K562 (cell line): ENCODE results near the gene DKK3.

Experiments
- CBX5 ChIP-seq: IDR thresholded peaks from 2 replicates; pipeline ENCODE4 v1.6.1; 2014; ENCODE audit warnings: low read depth, borderline replicate concordance
- CTCF ChIP-seq, 3 experiments: IDR thresholded peaks in 2 of 3; conservative IDR thresholded peaks in 1 of 3; 2 replicates each; pipeline ENCODE4 v1.5.1; 2011 to 2012; ENCODE audit warnings: low read length in 3 of 3, mild to moderate bottlenecking in 3 of 3, control low read depth in 2 of 3, improper control_type of control experiment in 1 of 3, inconsistent platforms in 1 of 3, low read depth in 1 of 3, mixed read lengths in 1 of 3, moderate library complexity in 1 of 3; ENCODE audit not compliant: insufficient read depth in 2 of 3
- HMG20A ChIP-seq: fragments of 450-650 bp; formaldehyde crosslinking; conservative IDR thresholded peaks from 2 replicates; pipeline ENCODE4 v1.4.0; 2020; ENCODE audit warnings: mild to moderate bottlenecking, mixed read lengths
- MYBL2 ChIP-seq, 2 experiments: fragments of 450-650 bp in 1 of 2; sonication (generic) in 1 of 2; formaldehyde crosslinking in 1 of 2; IDR thresholded peaks; 2 replicates each; pipeline versions ENCODE4 v1.6.1 to v1.8.1; 2017 to 2022; ENCODE audit warnings: borderline replicate concordance in 1 of 2, inconsistent platforms in 1 of 2, low read depth in 1 of 2, mild to moderate bottlenecking in 1 of 2, missing genetic modification reagents in 1 of 2, moderate library complexity in 1 of 2
- PCBP1 ChIP-seq: fragments of 200-400 bp; formaldehyde crosslinking; IDR thresholded peaks from 2 replicates; pipeline ENCODE4 v1.6.1; 2018; ENCODE audit warnings: mild to moderate bottlenecking, low read depth, low read length; ENCODE audit not compliant: poor library complexity, severe bottlenecking
- POLR3G ChIP-seq: IDR thresholded peaks from 2 replicates; pipeline ENCODE4 v1.6.1; 2011; ENCODE audit not compliant: insufficient read length, insufficient replicate concordance; ENCODE audit errors: extremely low read depth
- U2AF1 ChIP-seq: fragments of 200-400 bp; formaldehyde crosslinking; optimal IDR thresholded peaks from 2 replicates; pipeline ENCODE3; 2017; ENCODE audit warnings: mild to moderate bottlenecking, low read depth, low read length, moderate library complexity
- YY1 ChIP-seq, 3 experiments: IDR thresholded peaks; 2 replicates each; pipeline ENCODE4 v1.6.1; 2011; ENCODE audit warnings: low read length in 2 of 3, mild to moderate bottlenecking in 2 of 3, moderate library complexity in 2 of 3, borderline replicate concordance in 1 of 3, control low read depth in 1 of 3, low read depth in 1 of 3; ENCODE audit not compliant: insufficient read depth in 3 of 3, insufficient replicate concordance in 2 of 3, control insufficient read depth in 1 of 3, insufficient read length in 1 of 3; ENCODE audit errors: extremely low read depth in 1 of 3

- TF ChIP-seq POLR3G = no peak
- no peak for TF ChIP-seq CBX5
- no peak for TF ChIP-seq MYBL2 (IDR thresholded peaks at IDR 0.05; ENCODE audit: low read depth)
- no peak for TF ChIP-seq MYBL2 (CRISPR knock-in tag; IDR thresholded peaks at IDR 0.05; ENCODE audit: borderline replicate concordance)
- no peak for TF ChIP-seq CTCF (IDR thresholded peaks at IDR 0.05 in 2 of 3, conservative IDR thresholded peaks at IDR 0.05 in 1 of 3; ENCODE audit: insufficient read depth in 2 of 3, low read depth in 1 of 3, low read length in 3 of 3)
- TF ChIP-seq HMG20A (CRISPR knock-in tag) = no peak
- no peak for TF ChIP-seq U2AF1
- no peak for TF ChIP-seq YY1 (IDR thresholded peaks at IDR 0.05; ENCODE audit: borderline replicate concordance in 1 of 3, control insufficient read depth in 1 of 3, extremely low read depth in 1 of 3, insufficient read depth in 3 of 3, insufficient read length in 1 of 3, insufficient replicate concordance in 2 of 3, low read depth in 1 of 3, low read length in 2 of 3)
- TF ChIP-seq PCBP1 = no peak
These were observed 42.3 kb upstream of the DKK3 start for GRCh38 chr11:12050470-12051286.
